GM23338 (cell line): ENCODE measurements around the gene DDA1. TPM values are rescaled to one million over a fixed set of nuclear protein-coding genes. Genes with fewer than 3 reads are reported as not detected.

ENCODE experiments used
- ATAC-seq: fragments of 200-7000 bp; cut with Tn5 transposase; 3 replicates; pipeline ENCODE4 v1.9.1; 2020
- DNase-seq: peaks from one replicate; pipeline ENCODE4 v3.0.0-alpha.2; 2015; ENCODE audit warnings: low spot score
- H2AFZ ChIP-seq: fragments of 200-600 bp; sonication (generic); 2 replicates; pipeline ENCODE4 v1.8.0; 2016; ENCODE audit warnings: antibody characterized with exemption, mild to moderate bottlenecking, moderate library complexity
- H3F3A ChIP-seq: fragments of 200-600 bp; sonication (generic); replicated peaks from 2 replicates; pipeline ENCODE4 v1.8.0; 2017; ENCODE audit warnings: antibody characterized with exemption, mixed run types, low read depth
- H3K27ac ChIP-seq: fragments of 200-600 bp; sonication (generic); 2 replicates; pipeline ENCODE4 v1.6.1; 2016; ENCODE audit warnings: low read depth
- H3K27me3 ChIP-seq: fragments of 200-600 bp; sonication (generic); 2 replicates; pipeline ENCODE4 v1.8.0; 2016; ENCODE audit warnings: mild to moderate bottlenecking, mixed run types, moderate library complexity; ENCODE audit not compliant: insufficient read depth
- H3K36me3 ChIP-seq: fragments of 200-600 bp; sonication (generic); 2 replicates; pipeline ENCODE4 v1.8.0; 2016; ENCODE audit warnings: mild to moderate bottlenecking; ENCODE audit not compliant: insufficient read depth
- H3K4me1 ChIP-seq: fragments of 200-600 bp; sonication (generic); 2 replicates; pipeline ENCODE4 v1.8.0; 2016; ENCODE audit warnings: mild to moderate bottlenecking, moderate library complexity; ENCODE audit not compliant: insufficient read depth
- H3K4me2 ChIP-seq: fragments of 200-600 bp; sonication (generic); 2 replicates; pipeline ENCODE4 v1.7.1; 2017; ENCODE audit warnings: mixed run types
- H3K4me3 ChIP-seq: fragments of 200-600 bp; sonication (generic); 2 replicates; pipeline ENCODE4 v1.6.1; 2016; ENCODE audit warnings: mixed run types
- H3K79me2 ChIP-seq: fragments of 200-600 bp; sonication (generic); replicated peaks from 2 replicates; pipeline ENCODE4 v1.8.0; 2017; ENCODE audit warnings: mild to moderate bottlenecking; ENCODE audit not compliant: insufficient read depth
- H3K9me2 ChIP-seq: fragments of 200-600 bp; sonication (generic); 2 replicates; pipeline ENCODE4 v1.8.0; 2017; ENCODE audit not compliant: insufficient read depth
- H4K20me1 ChIP-seq: fragments of 200-600 bp; sonication (generic); replicated peaks from 2 replicates; pipeline ENCODE4 v1.8.0; 2017; ENCODE audit warnings: mild to moderate bottlenecking; ENCODE audit not compliant: insufficient read depth
- H3K27ac Mint-ChIP-seq: 2 replicates; pipeline ENCODE4 v1.8.0; 2020; ENCODE audit warnings: inconsistent platforms, mild to moderate bottlenecking, moderate library complexity, mixed read lengths
- H3K27me3 Mint-ChIP-seq: 3 replicates; pipeline ENCODE4 v1.8.0; 2022; ENCODE audit warnings: low read depth, mild to moderate bottlenecking, moderate library complexity, mixed read lengths, inconsistent platforms; ENCODE audit not compliant: insufficient read depth, poor library complexity
- H3K36me3 Mint-ChIP-seq: 3 replicates; pipeline ENCODE4 v1.8.0; 2021; ENCODE audit warnings: low read depth, mild to moderate bottlenecking, inconsistent platforms, moderate library complexity, mixed read lengths
- H3K4me1 Mint-ChIP-seq: 3 replicates; pipeline ENCODE4 v1.8.0; 2020; ENCODE audit warnings: mild to moderate bottlenecking, inconsistent platforms, mixed read lengths
- H3K4me3 Mint-ChIP-seq: 3 replicates; pipeline ENCODE4 v1.8.0; 2021; ENCODE audit warnings: moderate library complexity, mild to moderate bottlenecking, inconsistent platforms, mixed read lengths
- H3K9me3 Mint-ChIP-seq: 3 replicates; pipeline ENCODE4 v1.8.0; 2020; ENCODE audit warnings: moderate library complexity, mild to moderate bottlenecking, inconsistent platforms, mixed read lengths
- EZH2 ChIP-seq: fragments of 200-600 bp; sonication (generic); IDR thresholded peaks from one replicate; pipeline ENCODE4 v1.8.0; 2017; ENCODE audit warnings: antibody characterized with exemption, mild to moderate bottlenecking, low read depth; ENCODE audit not compliant: unreplicated experiment
- NANOG ChIP-seq: IDR thresholded peaks from 2 replicates; pipeline ENCODE4 v1.6.1; 2016; ENCODE audit warnings: antibody characterized with exemption, borderline replicate concordance
- polyA plus RNA-seq: library from polyadenylated mRNA; unstranded; fragments of >200 nt; fragmentation: Nextera tagmentation; extraction: Ambion mirVana; gene quantifications from 2 replicates; pipeline ENCODE4 v1.2.1, GENCODE V29; 2016
- total RNA-seq: library from RNA; depleted of rRNA; stranded (reverse); fragments of >200 nt; shearing (Covaris generic); gene quantifications from 2 replicates; pipeline ENCODE4 v1.2.3, GENCODE V29; 2014
- TF ChIP-seq, protein P1 (sequence below): IDR thresholded peaks from 2 replicates; pipeline ENCODE4 v1.6.1; 2016; ENCODE audit warnings: antibody characterized with exemption
- TF ChIP-seq, protein P2 (sequence below): fragments of 250-450 bp; sonication (Bioruptor Pico); IDR thresholded peaks from 2 replicates; pipeline ENCODE4 v1.5.0; 2020; ENCODE audit warnings: mild to moderate bottlenecking, moderate library complexity

Gene DDA1
- total and polyA plus RNA-seq, 2 experiments from 2014 or later: 34.6 to 107 TPM

DNA sequence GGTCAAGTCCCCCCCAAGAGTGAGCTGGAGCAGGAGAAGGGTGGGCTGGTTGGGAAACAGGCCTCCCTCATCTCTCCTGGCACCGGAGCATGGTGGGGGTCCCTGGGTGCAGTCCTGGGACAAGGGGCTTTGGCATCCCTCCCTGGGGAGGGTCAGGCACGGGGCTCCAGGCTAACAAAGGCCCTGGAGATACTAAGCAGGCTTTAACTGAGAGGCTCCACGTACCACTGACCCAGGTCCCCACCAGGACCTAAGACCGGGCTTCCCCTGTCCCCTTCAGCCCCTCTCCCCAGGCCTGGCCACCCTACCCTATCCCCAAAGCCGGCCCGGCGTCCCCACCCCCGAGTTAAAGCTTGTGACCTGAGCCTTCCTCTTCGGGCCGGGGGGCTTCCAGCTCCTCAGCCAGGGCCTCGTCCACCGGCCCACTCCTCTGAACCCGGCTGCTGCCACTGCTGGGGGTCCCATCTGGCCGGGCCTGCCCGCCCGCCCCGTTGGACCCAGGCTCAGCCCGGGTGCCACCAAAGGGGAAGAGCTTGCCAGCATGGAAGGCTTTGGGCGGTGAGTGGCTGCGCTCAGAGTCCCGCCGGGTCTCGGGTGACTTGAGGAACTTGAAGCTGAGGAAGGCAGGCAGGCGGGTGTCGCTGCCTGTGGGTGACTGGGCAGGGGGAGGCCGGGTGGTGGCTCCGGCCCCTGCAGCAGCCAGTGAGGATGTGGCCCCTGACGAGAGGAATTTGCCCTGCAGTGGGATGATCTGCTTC, 15.2 kb downstream of the DDA1 start:
- TF ChIP-seq EZH2 (no peak), NANOG (no peak)
- TF ChIP-seq, protein P1, sequence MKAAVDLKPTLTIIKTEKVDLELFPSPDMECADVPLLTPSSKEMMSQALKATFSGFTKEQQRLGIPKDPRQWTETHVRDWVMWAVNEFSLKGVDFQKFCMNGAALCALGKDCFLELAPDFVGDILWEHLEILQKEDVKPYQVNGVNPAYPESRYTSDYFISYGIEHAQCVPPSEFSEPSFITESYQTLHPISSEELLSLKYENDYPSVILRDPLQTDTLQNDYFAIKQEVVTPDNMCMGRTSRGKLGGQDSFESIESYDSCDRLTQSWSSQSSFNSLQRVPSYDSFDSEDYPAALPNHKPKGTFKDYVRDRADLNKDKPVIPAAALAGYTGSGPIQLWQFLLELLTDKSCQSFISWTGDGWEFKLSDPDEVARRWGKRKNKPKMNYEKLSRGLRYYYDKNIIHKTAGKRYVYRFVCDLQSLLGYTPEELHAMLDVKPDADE: no peak
- TF ChIP-seq, protein P2, sequence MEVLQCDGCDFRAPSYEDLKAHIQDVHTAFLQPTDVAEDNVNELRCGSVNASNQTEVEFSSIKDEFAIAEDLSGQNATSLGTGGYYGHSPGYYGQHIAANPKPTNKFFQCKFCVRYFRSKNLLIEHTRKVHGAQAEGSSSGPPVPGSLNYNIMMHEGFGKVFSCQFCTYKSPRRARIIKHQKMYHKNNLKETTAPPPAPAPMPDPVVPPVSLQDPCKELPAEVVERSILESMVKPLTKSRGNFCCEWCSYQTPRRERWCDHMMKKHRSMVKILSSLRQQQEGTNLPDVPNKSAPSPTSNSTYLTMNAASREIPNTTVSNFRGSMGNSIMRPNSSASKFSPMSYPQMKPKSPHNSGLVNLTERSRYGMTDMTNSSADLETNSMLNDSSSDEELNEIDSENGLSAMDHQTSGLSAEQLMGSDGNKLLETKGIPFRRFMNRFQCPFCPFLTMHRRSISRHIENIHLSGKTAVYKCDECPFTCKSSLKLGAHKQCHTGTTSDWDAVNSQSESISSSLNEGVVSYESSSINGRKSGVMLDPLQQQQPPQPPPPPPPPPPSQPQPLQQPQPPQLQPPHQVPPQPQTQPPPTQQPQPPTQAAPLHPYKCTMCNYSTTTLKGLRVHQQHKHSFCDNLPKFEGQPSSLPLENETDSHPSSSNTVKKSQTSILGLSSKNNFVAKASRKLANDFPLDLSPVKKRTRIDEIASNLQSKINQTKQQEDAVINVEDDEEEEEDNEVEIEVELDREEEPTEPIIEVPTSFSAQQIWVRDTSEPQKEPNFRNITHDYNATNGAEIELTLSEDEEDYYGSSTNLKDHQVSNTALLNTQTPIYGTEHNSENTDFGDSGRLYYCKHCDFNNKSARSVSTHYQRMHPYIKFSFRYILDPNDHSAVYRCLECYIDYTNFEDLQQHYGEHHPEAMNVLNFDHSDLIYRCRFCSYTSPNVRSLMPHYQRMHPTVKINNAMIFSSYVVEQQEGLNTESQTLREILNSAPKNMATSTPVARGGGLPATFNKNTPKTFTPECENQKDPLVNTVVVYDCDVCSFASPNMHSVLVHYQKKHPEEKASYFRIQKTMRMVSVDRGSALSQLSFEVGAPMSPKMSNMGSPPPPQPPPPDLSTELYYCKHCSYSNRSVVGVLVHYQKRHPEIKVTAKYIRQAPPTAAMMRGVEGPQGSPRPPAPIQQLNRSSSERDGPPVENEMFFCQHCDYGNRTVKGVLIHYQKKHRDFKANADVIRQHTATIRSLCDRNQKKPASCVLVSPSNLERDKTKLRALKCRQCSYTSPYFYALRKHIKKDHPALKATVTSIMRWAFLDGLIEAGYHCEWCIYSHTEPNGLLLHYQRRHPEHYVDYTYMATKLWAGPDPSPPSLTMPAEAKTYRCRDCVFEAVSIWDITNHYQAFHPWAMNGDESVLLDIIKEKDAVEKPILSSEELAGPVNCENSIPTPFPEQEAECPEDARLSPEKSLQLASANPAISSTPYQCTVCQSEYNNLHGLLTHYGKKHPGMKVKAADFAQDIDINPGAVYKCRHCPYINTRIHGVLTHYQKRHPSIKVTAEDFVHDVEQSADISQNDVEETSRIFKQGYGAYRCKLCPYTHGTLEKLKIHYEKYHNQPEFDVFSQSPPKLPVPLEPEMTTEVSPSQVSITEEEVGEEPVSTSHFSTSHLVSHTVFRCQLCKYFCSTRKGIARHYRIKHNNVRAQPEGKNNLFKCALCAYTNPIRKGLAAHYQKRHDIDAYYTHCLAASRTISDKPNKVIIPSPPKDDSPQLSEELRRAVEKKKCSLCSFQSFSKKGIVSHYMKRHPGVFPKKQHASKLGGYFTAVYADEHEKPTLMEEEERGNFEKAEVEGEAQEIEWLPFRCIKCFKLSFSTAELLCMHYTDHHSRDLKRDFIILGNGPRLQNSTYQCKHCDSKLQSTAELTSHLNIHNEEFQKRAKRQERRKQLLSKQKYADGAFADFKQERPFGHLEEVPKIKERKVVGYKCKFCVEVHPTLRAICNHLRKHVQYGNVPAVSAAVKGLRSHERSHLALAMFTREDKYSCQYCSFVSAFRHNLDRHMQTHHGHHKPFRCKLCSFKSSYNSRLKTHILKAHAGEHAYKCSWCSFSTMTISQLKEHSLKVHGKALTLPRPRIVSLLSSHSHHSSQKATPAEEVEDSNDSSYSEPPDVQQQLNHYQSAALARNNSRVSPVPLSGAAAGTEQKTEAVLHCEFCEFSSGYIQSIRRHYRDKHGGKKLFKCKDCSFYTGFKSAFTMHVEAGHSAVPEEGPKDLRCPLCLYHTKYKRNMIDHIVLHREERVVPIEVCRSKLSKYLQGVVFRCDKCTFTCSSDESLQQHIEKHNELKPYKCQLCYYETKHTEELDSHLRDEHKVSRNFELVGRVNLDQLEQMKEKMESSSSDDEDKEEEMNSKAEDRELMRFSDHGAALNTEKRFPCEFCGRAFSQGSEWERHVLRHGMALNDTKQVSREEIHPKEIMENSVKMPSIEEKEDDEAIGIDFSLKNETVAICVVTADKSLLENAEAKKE (CRISPR knock-in tag): no peak
- Histone ChIP-seq H4K20me1 (no peaks in the 10 kb centered on the region; the same call in 1 of the 2 replicates), H3K27ac (no peak overlapping the region), H3K27me3 (peaks cover 3% of the 10 kb centered on the region; the same call in 1 of the 2 replicates), H3K4me3 (no peak overlapping the region), H3K36me3 (peaks cover 5% of the 10 kb centered on the region; the same call in 1 of the 2 replicates), H3K4me1 (peaks cover 25% of the 10 kb centered on the region), H3F3A (peaks cover 33% of the 10 kb centered on the region), H2AFZ (no peak overlapping the region), H3K79me2 (no peaks in the 10 kb centered on the region), H3K9me2 (no peaks in the 10 kb centered on the region), H3K4me2 (no peak overlapping the region)
- no peak for DNase-seq
- H3K4me3 Mint-ChIP-seq: no peak overlapping the region
- H3K27me3 Mint-ChIP-seq: peaks cover 15% of the 10 kb centered on the region
- H3K4me1 Mint-ChIP-seq: peaks cover 22% of the 10 kb centered on the region
- H3K36me3 Mint-ChIP-seq: peaks cover 29% of the 10 kb centered on the region
- no peaks in the 10 kb centered on the region; the same call in 2 of the 3 replicates for H3K9me3 Mint-ChIP-seq
- no peak overlapping the region for H3K27ac Mint-ChIP-seq
- ATAC-seq: no peak
